Epithelial cell of proximal tubule (primary cell): ENCODE results near the gene KIF25. TPM values are rescaled to one million over a fixed set of nuclear protein-coding genes. Genes with fewer than 3 reads are reported as not detected.
A peak's percentile ranks its signal among the peaks of the same experiment; 100 is the strongest.

Experiments
- DNase-seq: peaks from one replicate; pipeline ENCODE4 v3.0.0-alpha.2; 2011; ENCODE audit warnings: low read depth
- H3K4me3 ChIP-seq: 2 replicates; pipeline ENCODE4 v1.5.1; 2011; ENCODE audit warnings: low read depth, mild to moderate bottlenecking, low read length
- total RNA-seq: library from RNA; depleted of rRNA; stranded (reverse); fragments of >200 nt; gene quantifications from 2 replicates; pipeline ENCODE4 v1.2.3, GENCODE V29; 2015
- TF ChIP-seq, protein P1 (sequence below): conservative IDR thresholded peaks from 2 replicates; pipeline ENCODE4 v1.5.1; 2012; ENCODE audit warnings: low read depth, mild to moderate bottlenecking, low read length

KIF25 gene
- total RNA-seq, 1 donor from 2014 or later: not detected

DNA sequence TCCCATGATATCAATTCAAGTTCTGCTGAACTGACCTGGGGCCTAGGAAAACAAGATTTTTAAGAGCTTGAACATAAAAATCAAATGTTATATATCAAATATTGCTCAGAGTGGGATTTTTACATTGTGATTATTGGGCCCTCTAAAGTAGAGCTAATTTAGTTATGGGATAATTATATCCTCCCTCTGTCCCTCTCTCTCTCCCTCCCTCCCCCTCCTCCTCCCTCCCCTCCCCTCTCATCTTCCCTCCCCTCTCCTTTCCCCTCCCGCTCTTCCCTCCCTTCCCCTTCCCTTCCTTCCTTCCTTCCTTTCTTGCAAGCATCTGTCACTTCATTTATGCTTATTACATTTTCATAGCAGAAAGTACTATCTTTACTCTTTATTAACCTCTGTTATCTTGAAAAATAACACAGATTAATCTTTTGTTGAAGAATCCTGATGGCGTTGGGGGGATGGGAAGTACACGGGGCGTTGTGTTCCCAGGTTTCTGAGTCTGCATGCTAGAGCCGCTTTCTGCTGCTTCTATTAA, 32.8 kb downstream of the KIF25 start:
- TF ChIP-seq, protein P1, sequence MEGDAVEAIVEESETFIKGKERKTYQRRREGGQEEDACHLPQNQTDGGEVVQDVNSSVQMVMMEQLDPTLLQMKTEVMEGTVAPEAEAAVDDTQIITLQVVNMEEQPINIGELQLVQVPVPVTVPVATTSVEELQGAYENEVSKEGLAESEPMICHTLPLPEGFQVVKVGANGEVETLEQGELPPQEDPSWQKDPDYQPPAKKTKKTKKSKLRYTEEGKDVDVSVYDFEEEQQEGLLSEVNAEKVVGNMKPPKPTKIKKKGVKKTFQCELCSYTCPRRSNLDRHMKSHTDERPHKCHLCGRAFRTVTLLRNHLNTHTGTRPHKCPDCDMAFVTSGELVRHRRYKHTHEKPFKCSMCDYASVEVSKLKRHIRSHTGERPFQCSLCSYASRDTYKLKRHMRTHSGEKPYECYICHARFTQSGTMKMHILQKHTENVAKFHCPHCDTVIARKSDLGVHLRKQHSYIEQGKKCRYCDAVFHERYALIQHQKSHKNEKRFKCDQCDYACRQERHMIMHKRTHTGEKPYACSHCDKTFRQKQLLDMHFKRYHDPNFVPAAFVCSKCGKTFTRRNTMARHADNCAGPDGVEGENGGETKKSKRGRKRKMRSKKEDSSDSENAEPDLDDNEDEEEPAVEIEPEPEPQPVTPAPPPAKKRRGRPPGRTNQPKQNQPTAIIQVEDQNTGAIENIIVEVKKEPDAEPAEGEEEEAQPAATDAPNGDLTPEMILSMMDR: no peak
- DNase-seq: no peak
- no peak overlapping the region for H3K4me3 ChIP-seq

DNA sequence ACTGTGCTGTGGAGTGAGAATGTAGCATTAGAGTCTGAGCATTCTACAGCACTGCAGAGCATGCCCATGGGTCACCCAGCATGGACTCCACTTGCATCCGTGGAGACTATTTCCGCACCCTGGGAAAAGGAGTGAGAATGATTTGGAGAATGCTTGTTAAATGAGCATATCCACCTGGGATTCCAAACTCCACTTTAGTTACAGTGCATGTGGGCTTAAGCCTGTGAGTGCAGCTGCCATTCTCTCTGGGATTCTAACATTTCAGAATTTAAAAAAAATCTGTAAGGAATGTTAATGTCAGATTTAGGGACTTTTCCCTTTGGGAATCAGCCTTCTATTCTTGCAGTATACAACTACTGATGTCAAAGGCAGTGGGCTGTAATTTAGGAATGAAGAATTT, 33.4 kb downstream of the KIF25 start:
- no peak for DNase-seq
- no peak overlapping the region for H3K4me3 ChIP-seq
- TF ChIP-seq, protein P1: no peak

DNA sequence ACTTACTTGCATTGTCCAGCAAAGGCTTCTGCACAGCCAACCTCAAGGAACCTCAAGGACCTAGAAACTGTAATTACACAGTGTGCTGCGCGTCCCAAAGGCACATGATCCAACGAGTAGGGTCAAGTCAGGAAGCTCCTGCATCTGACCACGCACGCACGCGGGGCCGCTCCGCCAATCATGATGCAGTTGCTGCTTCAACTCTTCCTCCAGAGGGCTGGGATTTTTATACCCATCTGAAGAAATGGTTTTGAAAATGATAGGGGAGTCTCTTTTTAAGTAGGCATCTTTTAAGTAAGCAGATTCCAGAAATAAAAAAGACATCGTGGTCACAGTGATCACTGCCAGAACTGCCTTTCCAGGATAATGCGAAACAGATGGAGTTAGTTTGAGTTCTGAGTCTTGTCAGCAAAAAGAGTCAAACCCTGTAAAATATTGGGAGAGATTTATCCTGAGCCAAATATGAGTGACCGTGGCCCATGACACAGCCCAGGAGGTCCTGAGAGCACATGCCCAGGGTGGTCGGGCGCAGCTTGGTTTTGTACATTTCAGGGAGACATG, 34.0 kb downstream of the KIF25 start:
- DNase-seq: no peak
- TF ChIP-seq, protein P1: no peak
- no peak overlapping the region for H3K4me3 ChIP-seq

DNA sequence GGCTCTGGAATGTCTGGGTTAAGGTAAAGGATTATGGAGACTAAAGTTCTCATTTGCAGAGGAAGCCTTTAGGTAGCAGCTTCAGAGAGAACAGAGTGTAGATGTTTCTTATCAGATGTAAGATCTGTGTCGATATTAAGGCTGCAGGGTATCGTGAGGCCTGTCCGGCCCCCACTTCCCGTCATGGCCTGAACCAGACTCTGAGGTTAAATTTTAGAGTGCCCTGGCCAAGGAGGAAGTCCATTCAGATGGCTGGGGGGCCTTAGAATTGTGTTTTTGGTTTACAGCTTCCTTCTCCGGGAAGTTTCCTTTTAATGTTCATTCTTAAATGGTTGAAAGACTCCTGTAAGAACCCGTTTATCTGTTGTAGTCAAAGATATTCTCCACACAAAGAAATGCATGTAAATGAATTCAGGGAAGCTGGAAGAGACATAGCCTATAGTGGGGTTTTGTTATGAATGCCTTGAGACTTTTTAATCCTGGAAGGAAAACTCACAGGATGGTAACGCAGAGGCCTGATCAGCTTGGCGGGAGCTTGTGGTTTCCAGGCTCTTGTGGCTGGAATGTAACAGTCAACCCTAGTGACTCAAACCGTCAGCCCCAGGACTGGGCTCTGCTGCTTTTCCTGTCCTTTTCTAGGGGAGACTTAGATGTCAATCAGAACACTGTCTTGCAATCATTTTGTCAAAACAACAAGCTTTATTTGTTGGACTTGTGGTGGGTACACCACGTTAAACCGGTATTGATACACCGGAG, 34.7 kb downstream of the KIF25 start:
- TF ChIP-seq, protein P1: peak; percentile 27
- DNase-seq: no peak
- H3K4me3 ChIP-seq: no peak overlapping the region

DNA sequence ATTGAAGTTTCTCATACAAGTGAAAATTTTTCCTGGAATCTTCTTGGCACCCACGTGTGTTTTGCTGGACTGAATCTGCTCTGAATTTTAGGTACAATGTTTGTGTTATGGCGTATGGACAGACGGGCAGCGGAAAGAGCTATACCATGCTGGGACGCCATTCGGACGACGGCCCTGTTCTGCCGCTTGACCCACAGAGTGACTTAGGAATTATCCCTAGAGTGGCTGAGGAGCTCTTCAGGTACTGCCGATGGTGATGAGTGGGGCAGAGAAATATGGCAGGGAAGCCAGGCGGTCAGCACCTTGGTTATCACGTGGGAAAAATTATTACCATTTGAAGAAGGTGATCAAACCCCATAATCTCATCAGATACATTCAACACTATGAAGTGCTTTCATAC, 36.3 kb downstream of the KIF25 start:
- TF ChIP-seq, protein P1: no peak
- H3K4me3 ChIP-seq: no peak overlapping the region
- no peak for DNase-seq

DNA sequence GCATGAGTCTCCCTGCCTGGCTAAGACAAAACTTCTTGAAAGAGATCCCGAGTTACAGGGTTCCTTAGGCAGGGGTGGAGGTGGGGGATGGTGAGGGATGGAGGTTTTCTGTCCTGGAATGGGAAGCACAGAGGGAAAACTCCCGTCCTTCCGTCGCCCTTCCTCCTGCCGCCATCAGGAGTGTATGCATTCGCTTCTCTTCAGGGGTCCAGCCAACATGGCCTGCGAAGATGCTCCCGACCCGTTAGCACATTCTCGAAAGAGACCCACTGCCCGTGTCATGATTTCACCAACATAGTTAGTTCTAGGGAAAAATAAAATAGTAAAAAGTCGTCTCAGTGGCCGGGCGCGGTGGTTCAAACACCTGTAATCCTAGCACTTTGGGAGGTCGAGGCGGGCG, 37.1 kb downstream of the KIF25 start:
- TF ChIP-seq, protein P1: no peak
- no peak overlapping the region for H3K4me3 ChIP-seq
- no peak for DNase-seq
